Measurements from ENCODE around the gene MTF2. TPM values are rescaled to one million over a fixed set of nuclear protein-coding genes. Genes with fewer than 3 reads are reported as not detected.
A peak's percentile ranks its signal among the peaks of the same experiment; 100 is the strongest.

The MTF2 gene
- total and polyA plus RNA-seq, 12 donors = 3.9 to 14.0 (median 8.3) TPM

DNA sequence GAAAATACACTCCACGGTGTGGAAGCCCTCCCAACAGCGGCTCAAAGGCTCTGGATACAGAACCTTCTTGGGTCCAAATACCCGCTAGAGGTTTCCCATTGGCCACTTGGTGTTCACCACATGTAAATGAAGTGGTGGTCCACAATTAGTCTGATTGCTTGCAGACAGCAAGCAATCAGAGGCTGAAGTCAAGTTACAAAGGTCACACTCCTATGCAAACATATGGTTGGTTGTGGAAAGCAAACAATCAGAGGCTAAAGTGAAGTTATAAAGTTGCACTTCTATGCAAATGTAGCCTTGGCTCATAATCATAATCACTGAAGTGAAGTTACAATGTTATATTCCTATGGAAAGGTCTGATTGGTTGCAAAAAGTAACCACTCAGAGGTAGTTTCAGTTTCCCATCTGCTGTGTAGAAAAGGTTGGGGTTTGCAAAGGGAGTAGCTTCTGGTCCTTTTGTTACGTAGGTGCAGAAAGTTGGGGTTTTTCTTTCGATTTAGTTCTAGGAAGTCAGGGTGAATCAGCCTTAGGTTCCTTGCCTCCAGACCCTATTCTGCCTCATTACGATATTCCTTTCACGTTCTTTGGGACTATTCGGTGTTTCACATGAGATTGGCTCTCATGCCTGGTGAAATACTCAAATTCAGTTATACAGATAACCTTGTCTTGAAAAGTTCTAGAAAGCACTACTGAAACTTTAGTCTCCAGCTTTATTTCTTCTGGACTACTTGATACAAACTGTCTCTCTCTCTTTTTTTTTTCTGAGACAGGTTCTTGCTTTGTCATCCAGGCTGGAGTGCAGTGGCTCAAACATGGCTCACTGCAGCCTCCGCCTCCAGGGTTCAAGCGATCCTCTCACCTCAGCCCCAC lies 36.7 kb upstream of the MTF2 start:
- intact Hi-C loops (cut with DNase I) = no loop called here
- peaks cover 0 to 10% (median 0%) of the 10 kb centered on the region in 9 donors for H3K4me1 ChIP-seq
- H3K27me3 ChIP-seq = peaks cover 0 to 8% (median 0%) of the 10 kb centered on the region in 7 donors
- DNase-seq (no peak), ATAC-seq (no peak)
- no peaks in the 10 kb centered on the region for H3K9me3 ChIP-seq
- peak overlapping the region in 1 of 10 donors; percentile 22 for H3K4me3 ChIP-seq
- TF ChIP-seq, protein P1, sequence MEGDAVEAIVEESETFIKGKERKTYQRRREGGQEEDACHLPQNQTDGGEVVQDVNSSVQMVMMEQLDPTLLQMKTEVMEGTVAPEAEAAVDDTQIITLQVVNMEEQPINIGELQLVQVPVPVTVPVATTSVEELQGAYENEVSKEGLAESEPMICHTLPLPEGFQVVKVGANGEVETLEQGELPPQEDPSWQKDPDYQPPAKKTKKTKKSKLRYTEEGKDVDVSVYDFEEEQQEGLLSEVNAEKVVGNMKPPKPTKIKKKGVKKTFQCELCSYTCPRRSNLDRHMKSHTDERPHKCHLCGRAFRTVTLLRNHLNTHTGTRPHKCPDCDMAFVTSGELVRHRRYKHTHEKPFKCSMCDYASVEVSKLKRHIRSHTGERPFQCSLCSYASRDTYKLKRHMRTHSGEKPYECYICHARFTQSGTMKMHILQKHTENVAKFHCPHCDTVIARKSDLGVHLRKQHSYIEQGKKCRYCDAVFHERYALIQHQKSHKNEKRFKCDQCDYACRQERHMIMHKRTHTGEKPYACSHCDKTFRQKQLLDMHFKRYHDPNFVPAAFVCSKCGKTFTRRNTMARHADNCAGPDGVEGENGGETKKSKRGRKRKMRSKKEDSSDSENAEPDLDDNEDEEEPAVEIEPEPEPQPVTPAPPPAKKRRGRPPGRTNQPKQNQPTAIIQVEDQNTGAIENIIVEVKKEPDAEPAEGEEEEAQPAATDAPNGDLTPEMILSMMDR (IDR thresholded peaks at IDR 0.05) = no peak
- 72 to 82% methylated on average over 10 of the region's 10 CpGs for WGBS, 2 donors
- H3K27ac ChIP-seq = peak overlapping the region in 1 of 10 donors; percentile 77
- H3K36me3 ChIP-seq = no peaks in the 10 kb centered on the region

DNA sequence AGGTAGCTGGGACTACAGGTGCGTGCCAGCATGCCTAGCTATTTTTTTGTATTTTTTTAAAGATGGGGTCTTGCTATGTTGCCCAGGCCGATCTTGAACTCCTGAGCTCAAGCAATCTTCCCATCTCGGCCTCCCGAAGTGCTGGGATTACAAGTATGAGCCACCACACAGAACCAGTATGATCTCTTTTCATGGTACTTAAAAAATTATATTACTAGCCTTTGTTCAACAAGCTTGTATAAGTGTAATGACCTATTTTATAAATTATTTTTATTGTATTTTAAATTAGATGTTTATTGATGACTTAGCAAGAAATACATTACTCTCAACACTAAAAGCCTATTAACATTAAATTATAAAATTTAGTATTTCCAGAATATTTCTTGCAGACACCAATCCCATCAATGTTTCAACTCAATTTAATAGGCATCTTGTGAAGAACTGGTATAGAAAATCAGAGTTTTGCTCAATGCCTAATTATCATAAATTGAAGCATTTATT lies 36.0 kb upstream of the MTF2 start:
- Histone ChIP-seq H3K36me3 (no peaks in the 10 kb centered on the region), H3K4me3 (peak overlapping the region in 1 of 10 donors; percentile 22), H3K4me1 (peaks cover 0 to 10% (median 0%) of the 10 kb centered on the region in 9 donors), H3K27ac (peak overlapping the region in 1 of 10 donors; percentile 77), H3K9me3 (no peaks in the 10 kb centered on the region), H3K27me3 (peaks cover 0 to 8% (median 0%) of the 10 kb centered on the region in 7 donors)
- WGBS, 2 donors = 89 to 93% methylated on average over 4 of the region's 4 CpGs
- no peak for DNase-seq
- TF ChIP-seq, protein P1 (IDR thresholded peaks at IDR 0.05) = no peak
- no peak for ATAC-seq
- intact Hi-C loops (cut with DNase I) = no loop called here

DNA sequence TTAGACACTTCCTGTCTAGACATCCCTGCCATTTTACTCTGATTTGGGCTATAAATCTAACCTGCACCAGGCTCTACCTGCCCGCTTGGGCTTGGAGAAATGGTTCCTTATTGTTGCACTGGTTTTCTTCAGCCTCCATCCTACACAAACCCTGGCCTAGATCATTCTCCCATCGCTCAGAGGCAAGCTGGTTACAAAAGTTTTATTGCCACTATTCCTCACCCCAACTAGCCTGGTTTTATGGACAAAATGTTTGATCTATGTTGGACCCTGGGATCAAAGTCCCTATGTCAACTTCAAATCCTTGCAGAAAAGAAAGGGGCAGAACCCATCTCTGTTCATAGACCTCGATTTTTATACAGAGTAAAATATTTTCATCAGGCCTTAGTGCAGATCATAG lies 31.5 kb upstream of the MTF2 start:
- TF ChIP-seq, protein P1 (IDR thresholded peaks at IDR 0.05) = no peak
- Histone ChIP-seq H3K4me1 (peaks cover 0 to 3% (median 0%) of the 10 kb centered on the region in 9 donors), H3K36me3 (no peaks in the 10 kb centered on the region), H3K4me3 (no peak overlapping the region), H3K27ac (no peak overlapping the region), H3K27me3 (peaks cover 0 to 3% (median 0%) of the 10 kb centered on the region in 7 donors), H3K9me3 (no peaks in the 10 kb centered on the region)
- ATAC-seq = no peak
- DNase-seq = no peak
- 57 to 61% methylated on average over 3 of the region's 3 CpGs for WGBS, 2 donors
- intact Hi-C loops (cut with DNase I) = no loop called here

DNA sequence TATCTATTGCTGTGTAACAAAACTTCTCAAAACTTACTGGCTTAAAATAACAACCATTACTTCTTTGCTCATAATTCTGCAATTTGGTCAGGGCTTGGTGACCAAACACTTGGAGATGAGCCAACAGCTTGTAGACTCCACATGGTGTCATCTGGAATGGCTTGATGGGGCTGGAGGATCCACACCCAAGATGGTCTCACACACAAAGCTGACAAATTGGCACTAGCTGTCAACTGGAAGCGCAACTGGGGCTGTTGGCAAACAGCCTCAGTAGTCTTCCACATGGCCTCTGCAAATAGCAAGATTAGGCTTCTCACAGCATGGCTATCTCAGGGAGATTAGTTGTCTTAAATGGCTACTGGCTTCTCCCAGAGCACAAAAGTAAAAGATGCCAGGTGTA lies 27.1 kb upstream of the MTF2 start:
- H3K4me1 ChIP-seq = no peaks in the 10 kb centered on the region
- TF ChIP-seq, protein P1 (IDR thresholded peaks at IDR 0.05) = no peak
- H3K27ac ChIP-seq = no peak overlapping the region
- H3K36me3 ChIP-seq = no peaks in the 10 kb centered on the region
- no peak overlapping the region for H3K4me3 ChIP-seq
- WGBS, 2 donors = 69 to 79% methylated on average over 1 of the region's 1 CpG
- intact Hi-C loops (cut with DNase I) = no loop called here
- DNase-seq (no peak), ATAC-seq (no peak)
- no peaks in the 10 kb centered on the region for H3K9me3 ChIP-seq
- H3K27me3 ChIP-seq = peaks cover 0 to 7% (median 0%) of the 10 kb centered on the region in 7 donors

All from heart right ventricle (tissue), 16 donors.